GM20000 (cell line): ENCODE measurements around the gene GNS.

Experiments used
- DNase-seq: peaks from one replicate; pipeline ENCODE4 v3.0.0; 2012; ENCODE audit warnings: low spot score
- CTCF ChIP-seq: IDR thresholded peaks from 2 replicates; pipeline ENCODE4 v1.5.1; 2012; ENCODE audit warnings: mild to moderate bottlenecking, control low read depth; ENCODE audit errors: extremely low read depth, missing control alignments

Gene GNS

GRCh38 chr12:64700532-64700931 is 58.7 kb downstream of the GNS start:
- no peak for DNase-seq
- TF ChIP-seq CTCF: no peak

- TF ChIP-seq CTCF: no peak
- DNase-seq: no peak
These were observed 59.6 kb downstream of the GNS start for GRCh38 chr12:64699504-64700115.

- TF ChIP-seq CTCF: no peak
- DNase-seq: no peak
These were observed 63.0 kb downstream of the GNS start for GRCh38 chr12:64696080-64696741.

GRCh38 chr12:64695550-64695949 is 63.7 kb downstream of the GNS start:
- no peak for DNase-seq
- TF ChIP-seq CTCF: no peak

GRCh38 chr12:64694130-64695040 is 64.8 kb downstream of the GNS start:
- TF ChIP-seq CTCF: no peak
- DNase-seq: no peak

GRCh38 chr12:64691795-64692583 is 67.2 kb downstream of the GNS start:
- no peak for TF ChIP-seq CTCF
- DNase-seq: no peak
